Type B pancreatic cell (in vitro differentiated cells): ENCODE measurements around the gene SEMA4D. TPM values are rescaled to one million over a fixed set of nuclear protein-coding genes. Genes with fewer than 3 reads are reported as not detected.

Source experiments
- DNase-seq: peaks from one replicate; pipeline ENCODE4 v3.0.0; 2021; ENCODE audit warnings: mixed read lengths; ENCODE audit not compliant: unreplicated experiment; ENCODE audit errors: extremely low spot score
- H3K27ac Mint-ChIP-seq: 2 replicates; pipeline ENCODE4 v1.8.0; 2021; ENCODE audit warnings: mild to moderate bottlenecking, mixed read lengths
- H3K27me3 Mint-ChIP-seq: 2 replicates; pipeline ENCODE4 v1.8.0; 2021; ENCODE audit warnings: mixed read lengths
- H3K36me3 Mint-ChIP-seq: 2 replicates; pipeline ENCODE4 v1.8.0; 2021; ENCODE audit warnings: mixed read lengths
- H3K4me1 Mint-ChIP-seq: one replicate; pipeline ENCODE4 v1.8.0; 2021; ENCODE audit warnings: mixed read lengths; ENCODE audit not compliant: unreplicated experiment
- H3K4me3 Mint-ChIP-seq: 2 replicates; pipeline ENCODE4 v1.8.0; 2021; ENCODE audit warnings: mild to moderate bottlenecking, mixed read lengths
- H3K9me3 Mint-ChIP-seq: 2 replicates; pipeline ENCODE4 v1.8.0; 2021; ENCODE audit warnings: mixed read lengths
- total RNA-seq: library from RNA; stranded (reverse); gene quantifications from 2 replicates; pipeline ENCODE4 v1.2.1, GENCODE V29; 2021; ENCODE audit warnings: low replicate concordance
- TF ChIP-seq, protein P1 (sequence below): fragments of 200-600 bp; sonication (generic); conservative IDR thresholded peaks from 2 replicates; pipeline ENCODE4 v1.5.0; 2021; ENCODE audit warnings: antibody characterized with exemption, mild to moderate bottlenecking

SEMA4D gene
- total RNA-seq, 1 donor from 2014 or later: 32.3 TPM

DNA sequence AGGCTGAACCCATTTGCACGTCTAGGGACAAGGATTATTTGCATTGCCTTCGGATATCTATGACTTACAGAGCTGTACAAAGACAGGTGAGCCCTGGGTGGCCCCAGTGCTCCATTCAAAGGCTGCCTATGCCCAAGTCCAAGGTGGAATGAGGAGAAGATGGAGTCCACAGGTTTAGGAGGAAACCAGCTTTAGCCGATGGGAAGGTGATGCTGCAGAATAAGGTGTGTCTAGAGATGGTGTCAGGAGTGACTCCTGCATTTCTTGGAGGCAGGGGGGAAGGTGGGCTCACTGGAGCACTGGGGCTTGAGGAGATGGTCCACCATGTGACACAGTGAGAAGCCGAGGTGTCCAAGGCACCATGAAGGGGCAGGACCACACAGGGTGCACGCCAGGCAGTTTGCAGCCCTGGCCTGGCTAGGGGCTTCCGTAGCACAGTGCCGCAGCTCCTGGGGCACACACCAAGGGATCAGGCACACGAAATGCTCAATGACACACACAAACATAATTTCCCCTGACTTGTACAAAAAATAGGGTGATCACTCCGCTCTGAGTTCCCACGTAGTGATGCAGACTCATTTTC is 32.1 kb downstream of the SEMA4D start:
- Mint-ChIP-seq H3K27me3 (no peaks in the 10 kb centered on the region), H3K36me3 (no peaks in the 10 kb centered on the region), H3K9me3 (no peaks in the 10 kb centered on the region), H3K27ac (no peak overlapping the region), H3K4me3 (no peak overlapping the region), H3K4me1 (peaks cover 57% of the 10 kb centered on the region)
- no peak for DNase-seq
- TF ChIP-seq, protein P1, sequence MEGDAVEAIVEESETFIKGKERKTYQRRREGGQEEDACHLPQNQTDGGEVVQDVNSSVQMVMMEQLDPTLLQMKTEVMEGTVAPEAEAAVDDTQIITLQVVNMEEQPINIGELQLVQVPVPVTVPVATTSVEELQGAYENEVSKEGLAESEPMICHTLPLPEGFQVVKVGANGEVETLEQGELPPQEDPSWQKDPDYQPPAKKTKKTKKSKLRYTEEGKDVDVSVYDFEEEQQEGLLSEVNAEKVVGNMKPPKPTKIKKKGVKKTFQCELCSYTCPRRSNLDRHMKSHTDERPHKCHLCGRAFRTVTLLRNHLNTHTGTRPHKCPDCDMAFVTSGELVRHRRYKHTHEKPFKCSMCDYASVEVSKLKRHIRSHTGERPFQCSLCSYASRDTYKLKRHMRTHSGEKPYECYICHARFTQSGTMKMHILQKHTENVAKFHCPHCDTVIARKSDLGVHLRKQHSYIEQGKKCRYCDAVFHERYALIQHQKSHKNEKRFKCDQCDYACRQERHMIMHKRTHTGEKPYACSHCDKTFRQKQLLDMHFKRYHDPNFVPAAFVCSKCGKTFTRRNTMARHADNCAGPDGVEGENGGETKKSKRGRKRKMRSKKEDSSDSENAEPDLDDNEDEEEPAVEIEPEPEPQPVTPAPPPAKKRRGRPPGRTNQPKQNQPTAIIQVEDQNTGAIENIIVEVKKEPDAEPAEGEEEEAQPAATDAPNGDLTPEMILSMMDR: no peak

DNA sequence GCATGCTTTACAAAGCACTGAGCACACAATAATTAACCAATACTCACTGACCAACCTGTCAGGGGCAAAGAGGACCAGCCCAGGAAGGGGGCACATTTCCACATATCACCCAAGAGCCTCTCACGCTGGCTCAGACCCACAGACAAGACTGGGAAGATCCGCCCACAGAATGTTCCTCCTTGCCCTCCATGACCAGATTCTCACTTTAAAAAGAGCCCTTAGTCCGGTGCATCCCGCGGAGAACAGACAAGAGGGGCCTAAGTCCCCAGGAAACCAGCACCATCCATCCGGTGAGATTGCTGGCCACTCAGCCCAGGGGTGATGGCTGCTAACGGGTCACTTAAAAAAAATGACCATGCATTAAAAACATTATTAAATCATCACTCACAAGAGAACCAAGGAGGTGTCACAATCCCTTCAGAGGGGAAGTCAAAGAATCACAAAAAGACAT is 32.9 kb downstream of the SEMA4D start:
- Mint-ChIP-seq H3K4me1 (peaks cover 56% of the 10 kb centered on the region), H3K36me3 (no peaks in the 10 kb centered on the region), H3K27me3 (no peaks in the 10 kb centered on the region), H3K27ac (no peak overlapping the region), H3K4me3 (no peak overlapping the region), H3K9me3 (no peaks in the 10 kb centered on the region)
- no peak for DNase-seq
- TF ChIP-seq, protein P1: no peak

GRCh38 chr9:89464300-89464901 is 33.5 kb downstream of the SEMA4D start:
- Mint-ChIP-seq H3K27me3 (no peaks in the 10 kb centered on the region), H3K4me3 (no peak overlapping the region), H3K4me1 (peaks cover 54% of the 10 kb centered on the region), H3K27ac (peak overlapping the region; percentile 47), H3K36me3 (no peaks in the 10 kb centered on the region), H3K9me3 (no peaks in the 10 kb centered on the region)
- TF ChIP-seq, protein P1: no peak
- DNase-seq: no peak

DNA sequence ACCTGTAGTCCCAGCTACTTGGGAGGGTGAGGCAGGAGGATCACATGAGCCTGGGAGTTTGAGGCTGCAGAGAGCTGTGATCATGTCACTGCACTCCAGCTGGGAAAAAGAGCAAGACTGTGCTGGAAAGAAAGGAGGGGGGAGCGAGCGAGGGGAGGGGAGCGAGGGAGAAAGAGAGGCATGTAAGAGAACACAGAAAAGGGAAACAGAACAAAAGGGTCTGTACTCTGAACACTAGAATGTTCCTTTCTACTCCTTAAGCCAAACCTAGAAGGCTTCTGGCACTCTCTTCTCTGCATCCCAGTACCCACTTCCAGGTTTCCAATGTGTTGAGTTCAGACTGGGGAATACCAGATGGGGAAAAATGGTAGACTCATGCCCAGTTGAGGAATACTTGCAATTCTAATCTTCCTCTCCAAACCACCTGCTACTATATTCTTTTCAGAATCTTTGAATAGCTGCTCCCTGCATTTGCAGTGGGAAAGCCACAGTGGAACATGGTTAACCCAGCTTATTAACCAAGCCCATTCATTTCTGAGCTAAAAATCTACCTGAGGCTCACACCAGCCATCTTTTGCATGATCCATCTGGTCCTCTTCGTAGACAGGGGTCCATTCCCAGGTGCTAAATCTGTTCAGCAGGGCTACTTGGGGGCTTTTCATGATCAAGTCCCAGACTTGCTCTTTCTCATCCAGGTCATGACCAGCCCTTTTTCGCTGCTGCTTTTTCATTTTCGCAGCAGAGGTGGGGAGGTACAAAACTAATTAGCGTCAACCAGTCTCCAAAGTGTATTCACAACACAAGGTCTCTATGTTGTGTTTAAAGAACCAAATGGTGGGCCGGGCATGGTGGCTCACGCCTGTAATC is 34.9 kb downstream of the SEMA4D start:
- Mint-ChIP-seq H3K9me3 (no peaks in the 10 kb centered on the region), H3K4me3 (no peak overlapping the region), H3K27ac (no peak overlapping the region), H3K4me1 (peaks cover 43% of the 10 kb centered on the region), H3K27me3 (no peaks in the 10 kb centered on the region), H3K36me3 (peaks cover 6% of the 10 kb centered on the region)
- no peak for DNase-seq
- TF ChIP-seq, protein P1: no peak

DNA sequence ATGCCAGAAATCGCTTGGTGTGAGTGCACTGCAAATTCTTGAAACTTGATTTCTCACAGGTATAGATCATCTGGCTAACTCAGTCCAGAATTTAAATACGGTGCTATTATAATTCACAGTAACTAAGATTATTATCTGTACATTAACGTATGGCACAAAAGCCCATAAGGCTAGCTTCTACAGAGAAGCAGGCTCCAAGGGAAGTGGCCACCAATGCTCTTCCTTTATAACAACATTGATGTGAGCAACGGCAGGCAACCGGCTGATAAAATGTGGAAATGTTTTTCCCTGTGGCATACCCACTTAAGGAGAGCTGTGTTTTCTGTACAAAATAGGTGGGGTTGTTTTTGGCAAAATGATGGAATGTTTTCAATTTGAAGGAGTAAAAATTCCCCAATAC is 35.7 kb downstream of the SEMA4D start:
- peaks cover 41% of the 10 kb centered on the region for H3K4me1 Mint-ChIP-seq
- no peak overlapping the region for H3K27ac Mint-ChIP-seq

More for the DNA sequence above, 35.7 kb downstream of the SEMA4D start:
- Mint-ChIP-seq H3K36me3 (peaks cover 6% of the 10 kb centered on the region), H3K4me3 (no peak overlapping the region), H3K27me3 (no peaks in the 10 kb centered on the region), H3K9me3 (no peaks in the 10 kb centered on the region)
- TF ChIP-seq, protein P1: no peak
- DNase-seq: no peak
